Panc1 (cell line): ENCODE data around the gene ECT2L. TPM values are rescaled to one million over a fixed set of nuclear protein-coding genes. Genes with fewer than 3 reads are reported as not detected.

Source experiments
- ATAC-seq: fragments of 200-7000 bp; cut with Tn5 transposase; 2 replicates; pipeline ENCODE4 v1.9.1; 2020; ENCODE audit warnings: mild to moderate bottlenecking, moderate library complexity
- BruUV-seq: library from RNA; stranded (reverse); fragments of 400-500 nt; replicated peaks from 2 replicates; lab custom pipeline; 2021; lab: Mats Ljungman, UMichigan
- CTCF ChIA-PET: fragments of 300-600 bp; sonication (Branson Sonifier 250); formaldehyde crosslinking; loops from one replicate; lab custom pipeline; 2022; ENCODE audit warnings: antibody characterized with exemption; lab: Charles Lee
- POLR2A ChIA-PET: fragments of 300-600 bp; sonication (Branson Sonifier 250); formaldehyde crosslinking; loops from one replicate; lab custom pipeline; 2022; ENCODE audit warnings: antibody characterized with exemption; lab: Charles Lee
- DNase-seq: peaks from one replicate; pipeline ENCODE4 v3.0.0-alpha.2; 2010; ENCODE audit warnings: low read depth, low spot score
- H3K27ac ChIP-seq: 2 replicates; pipeline ENCODE4 v1.5.1; 2011; ENCODE audit warnings: mild to moderate bottlenecking, low read length, inconsistent platforms
- H3K27me3 ChIP-seq: fragments of 200-500 bp; sonication (Bioruptor generic); 2 replicates; pipeline ENCODE4 v1.6.0; 2014; ENCODE audit warnings: low read length, inconsistent platforms; ENCODE audit not compliant: control insufficient read depth, insufficient read depth
- H3K36me3 ChIP-seq: fragments of 200-500 bp; sonication (Bioruptor generic); 2 replicates; pipeline ENCODE4 v1.5.1; 2014; ENCODE audit warnings: inconsistent platforms, mild to moderate bottlenecking, low read length, moderate library complexity; ENCODE audit not compliant: control insufficient read depth, insufficient read depth
- H3K4me1 ChIP-seq: 2 replicates; pipeline ENCODE4 v1.5.1; 2011; ENCODE audit warnings: inconsistent platforms, mild to moderate bottlenecking, low read length, moderate library complexity; ENCODE audit not compliant: control insufficient read depth, insufficient read depth
- H3K4me3 ChIP-seq, 2 experiments: 2 replicates each; pipeline ENCODE4 v1.5.1; 2011 to 2012; ENCODE audit warnings: low read depth in 2 of 2, low read length in 2 of 2, mild to moderate bottlenecking in 2 of 2, inconsistent platforms in 1 of 2, moderate library complexity in 1 of 2
- H3K9me3 ChIP-seq: fragments of 200-500 bp; sonication (Bioruptor generic); 2 replicates; pipeline ENCODE4 v1.5.1; 2014; ENCODE audit warnings: low read depth, mild to moderate bottlenecking, inconsistent platforms, low read length, moderate library complexity; ENCODE audit not compliant: control insufficient read depth, insufficient read depth
- CTCF ChIP-seq: fragments of 450-650 bp; IDR thresholded peaks from 2 replicates; pipeline ENCODE4 v1.5.1; 2017; ENCODE audit warnings: mild to moderate bottlenecking
- POLR2AphosphoS5 ChIP-seq: IDR thresholded peaks from 2 replicates; pipeline ENCODE4 v1.6.1; 2012; ENCODE audit warnings: mild to moderate bottlenecking, low read depth, low read length, moderate library complexity
- REST ChIP-seq, 2 experiments: IDR thresholded peaks; 2 replicates each; pipeline ENCODE4 v1.6.1; 2011 to 2012; ENCODE audit warnings: low read depth in 2 of 2, control low read depth in 1 of 2, low read length in 1 of 2, mild to moderate bottlenecking in 1 of 2, moderate library complexity in 1 of 2; ENCODE audit not compliant: insufficient read depth in 1 of 2
- SIN3A ChIP-seq: IDR thresholded peaks from 2 replicates; pipeline ENCODE4 v1.6.1; 2012; ENCODE audit warnings: low read depth, mild to moderate bottlenecking, low read length, moderate library complexity, borderline replicate concordance; ENCODE audit not compliant: insufficient read depth
- TCF7L2 ChIP-seq: IDR thresholded peaks from 2 replicates; pipeline ENCODE4 v1.6.1; 2011; ENCODE audit warnings: mild to moderate bottlenecking, low read depth, low read length, inconsistent platforms
- in situ Hi-C: cut with HindIII; loops from 2 replicates; pipeline ENCODE4 v1.10.0; 2016; ENCODE audit warnings: low sequenced_read_pairs, low pct_unique_long_range_greater_than_20kb
- intact Hi-C: fragments of 100-400 bp; cut with micrococcal nuclease; formaldehyde crosslinking; loops from one replicate; pipeline ENCODE4 v1.10.0; 2022; ENCODE audit not compliant: unreplicated experiment
- total RNA-seq: library from RNA; stranded (reverse); gene quantifications from one replicate; pipeline ENCODE4 v1.2.1, GENCODE V29; 2021; ENCODE audit not compliant: unreplicated experiment

Gene ECT2L
- total RNA-seq, 1 experiment from 2014 or later, result not detected

GRCh38 chr6:138891255-138891986 is 95.5 kb downstream of the ECT2L start:
- TF ChIP-seq SIN3A (no peak), CTCF (no peak), REST (IDR thresholded peaks at IDR 0.05; ENCODE audit: insufficient read depth in 1 of 2, low read depth in 2 of 2, low read length in 1 of 2) (no peak), POLR2AphosphoS5 (no peak), TCF7L2 (no peak)
- intact Hi-C loops (no loop called here), in situ Hi-C loops (no loop called here)
- CTCF ChIA-PET, result no interaction called here
- BruUV-seq, result TSS peak; percentile 55
- no peaks in the 10 kb centered on the region for H3K27me3 ChIP-seq
- H3K9me3 ChIP-seq, result no peaks in the 10 kb centered on the region
- POLR2A ChIA-PET, result no interaction called here
- DNase-seq (no peak), ATAC-seq (no peak)
- no peaks in the 10 kb centered on the region for H3K4me1 ChIP-seq
- H3K27ac ChIP-seq, result no peak overlapping the region
- no peaks in the 10 kb centered on the region for H3K36me3 ChIP-seq
- H3K4me3 ChIP-seq, result no peak overlapping the region

GRCh38 chr6:138896104-138896756 is 100.3 kb downstream of the ECT2L start:
- CTCF ChIA-PET, result no interaction called here
- no peak overlapping the region for H3K27ac ChIP-seq
- intact Hi-C loops (no loop called here), in situ Hi-C loops (no loop called here)
- BruUV-seq, result no TSS peak
- DNase-seq, result no peak
- H3K9me3 ChIP-seq, result no peaks in the 10 kb centered on the region
- no peak overlapping the region for H3K4me3 ChIP-seq
- POLR2A ChIA-PET, result no interaction called here
- H3K36me3 ChIP-seq, result no peaks in the 10 kb centered on the region
- no peaks in the 10 kb centered on the region for H3K27me3 ChIP-seq
- TF ChIP-seq REST (IDR thresholded peaks at IDR 0.05; ENCODE audit: insufficient read depth in 1 of 2, low read depth in 2 of 2, low read length in 1 of 2) (no peak), POLR2AphosphoS5 (no peak), CTCF (no peak), SIN3A (no peak), TCF7L2 (no peak)
- no peaks in the 10 kb centered on the region for H3K4me1 ChIP-seq
- no peak for ATAC-seq
